Tibial nerve (tissue), 4 donors: ENCODE measurements around the gene CLIC1. TPM values are rescaled to one million over a fixed set of nuclear protein-coding genes. Genes with fewer than 3 reads are reported as not detected.

Experiments
- DNase-seq, 2 donors: peaks; one replicate each; pipeline ENCODE4 v3.0.0-alpha.2; 2019; ENCODE audit warnings: low spot score in 2 of 2
- H3K27ac ChIP-seq, 4 donors: fragments of 200-600 bp; sonication (generic) in 3 of 4; one replicate each; pipeline ENCODE4 v1.5.1; 2017 to 2019; ENCODE audit warnings: mild to moderate bottlenecking in 1 of 4
- H3K27me3 ChIP-seq, 2 donors: fragments of 200-600 bp; sonication (generic) in 1 of 2; one replicate each; pipeline versions ENCODE4 v1.5.1 to v1.6.0; 2017 to 2019
- H3K36me3 ChIP-seq, 3 donors: fragments of 200-600 bp; sonication (generic); one replicate each; pipeline ENCODE4 v1.5.1; 2018 to 2019
- H3K4me1 ChIP-seq, 4 donors: fragments of 200-600 bp; sonication (generic) in 3 of 4; one replicate each; pipeline ENCODE4 v1.5.1; 2017 to 2019
- H3K4me3 ChIP-seq, 4 donors: fragments of 200-600 bp; sonication (generic) in 3 of 4; one replicate each; pipeline ENCODE4 v1.5.1; 2017 to 2019; ENCODE audit warnings: mild to moderate bottlenecking in 1 of 4, moderate library complexity in 1 of 4
- H3K9me3 ChIP-seq, 4 donors: fragments of 200-600 bp; sonication (generic) in 3 of 4; one replicate each; pipeline ENCODE4 v1.5.1; 2017 to 2019
- EP300 ChIP-seq, 2 donors: sonication (generic); formaldehyde crosslinking; IDR thresholded peaks; one replicate each; pipeline ENCODE4 v1.6.1; 2017; ENCODE audit warnings: antibody characterized with exemption in 2 of 2, mild to moderate bottlenecking in 1 of 2
- POLR2A ChIP-seq, 2 donors: fragments of 450-650 bp; IDR thresholded peaks; one replicate each; pipeline ENCODE4 v1.6.1; 2017; ENCODE audit warnings: antibody characterized with exemption in 2 of 2, mild to moderate bottlenecking in 2 of 2, moderate library complexity in 2 of 2
- WGBS, 2 donors: methylation state at CpG; one replicate each; pipeline ENCODE4 v1.1.5; 2018; 5-methylcytosine and 5-hydroxymethylcytosine counted together
- total RNA-seq, 4 donors: library from RNA; depleted of rRNA; stranded (reverse); fragments of >200 nt; gene quantifications; one replicate each; pipeline ENCODE4 v1.1.0, GENCODE V29; 2016
- TF ChIP-seq, protein P1 (sequence below), 5 experiments: fragments of 200-600 bp in 3 of 5; fragments of 450-650 bp in 2 of 5; sonication (generic) in 3 of 5; IDR thresholded peaks; one replicate each; pipeline ENCODE4 v1.5.1; 2016 to 2019; ENCODE audit warnings: antibody characterized with exemption in 5 of 5, mild to moderate bottlenecking in 3 of 5, moderate library complexity in 2 of 5

Gene CLIC1
- total RNA-seq, 4 donors from 2014 or later: 216 to 341 (median 246) TPM

DNA sequence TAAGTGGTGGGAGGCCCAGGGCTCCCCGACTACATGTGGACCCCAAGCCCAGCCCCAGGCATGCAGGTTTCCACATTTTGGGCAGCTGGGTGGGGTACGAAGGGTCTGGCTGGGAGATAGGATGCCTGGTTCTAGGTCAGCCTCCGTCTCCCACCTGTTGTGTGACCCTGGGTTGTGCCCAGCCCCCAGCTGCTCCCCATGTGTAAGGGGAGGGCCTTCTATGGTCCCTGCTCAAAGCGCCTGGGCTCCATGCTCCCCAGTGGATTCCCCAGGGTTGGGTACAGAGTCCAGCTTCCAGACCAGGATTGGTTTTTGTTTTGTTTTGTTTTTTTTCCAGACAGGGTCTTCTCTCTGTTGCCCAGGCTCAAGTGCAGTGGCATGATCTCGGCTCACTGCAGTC lies 41.9 kb upstream of the CLIC1 start:
- TF ChIP-seq, protein P1, sequence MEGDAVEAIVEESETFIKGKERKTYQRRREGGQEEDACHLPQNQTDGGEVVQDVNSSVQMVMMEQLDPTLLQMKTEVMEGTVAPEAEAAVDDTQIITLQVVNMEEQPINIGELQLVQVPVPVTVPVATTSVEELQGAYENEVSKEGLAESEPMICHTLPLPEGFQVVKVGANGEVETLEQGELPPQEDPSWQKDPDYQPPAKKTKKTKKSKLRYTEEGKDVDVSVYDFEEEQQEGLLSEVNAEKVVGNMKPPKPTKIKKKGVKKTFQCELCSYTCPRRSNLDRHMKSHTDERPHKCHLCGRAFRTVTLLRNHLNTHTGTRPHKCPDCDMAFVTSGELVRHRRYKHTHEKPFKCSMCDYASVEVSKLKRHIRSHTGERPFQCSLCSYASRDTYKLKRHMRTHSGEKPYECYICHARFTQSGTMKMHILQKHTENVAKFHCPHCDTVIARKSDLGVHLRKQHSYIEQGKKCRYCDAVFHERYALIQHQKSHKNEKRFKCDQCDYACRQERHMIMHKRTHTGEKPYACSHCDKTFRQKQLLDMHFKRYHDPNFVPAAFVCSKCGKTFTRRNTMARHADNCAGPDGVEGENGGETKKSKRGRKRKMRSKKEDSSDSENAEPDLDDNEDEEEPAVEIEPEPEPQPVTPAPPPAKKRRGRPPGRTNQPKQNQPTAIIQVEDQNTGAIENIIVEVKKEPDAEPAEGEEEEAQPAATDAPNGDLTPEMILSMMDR (IDR thresholded peaks at IDR 0.05): no peak
- TF ChIP-seq POLR2A (IDR thresholded peaks at IDR 0.05) (no peak), EP300 (IDR thresholded peaks at IDR 0.05) (no peak)
- no peaks in the 10 kb centered on the region for H3K27me3 ChIP-seq
- no peak overlapping the region for H3K27ac ChIP-seq
- H3K36me3 ChIP-seq: peaks cover 0 to 56% (median 21%) of the 10 kb centered on the region in 3 donors
- H3K4me1 ChIP-seq: peaks cover 0 to 10% (median 9%) of the 10 kb centered on the region in 4 donors
- no peaks in the 10 kb centered on the region for H3K9me3 ChIP-seq
- no peak overlapping the region for H3K4me3 ChIP-seq
- no peak for DNase-seq
- 89% methylated on average over 5 of the region's 5 CpGs for WGBS, 2 donors

DNA sequence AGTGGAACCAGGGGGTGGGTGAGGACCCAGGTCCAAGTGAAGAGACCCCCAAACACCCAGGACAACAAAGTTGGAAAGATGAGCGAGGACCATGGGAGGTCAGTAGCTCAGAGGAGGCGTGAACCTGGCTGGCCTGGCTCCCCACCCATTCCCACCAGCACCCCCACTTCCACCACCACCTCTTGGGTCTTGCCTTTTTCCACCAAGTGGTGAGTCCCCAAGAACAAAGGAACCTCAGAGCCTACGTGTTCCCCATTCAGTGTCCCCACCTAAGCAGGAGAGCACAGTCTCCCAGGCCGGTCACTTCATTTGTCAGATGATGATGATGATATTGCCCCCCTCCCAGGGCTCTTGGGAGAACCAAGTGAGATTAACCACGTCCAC lies 41.3 kb upstream of the CLIC1 start:
- peak overlapping the region in 2 of 4 donors; percentile 5 to 32 for H3K27ac ChIP-seq
- peaks cover 0 to 10% (median 9%) of the 10 kb centered on the region in 4 donors for H3K4me1 ChIP-seq
- H3K4me3 ChIP-seq: no peak overlapping the region
- no peaks in the 10 kb centered on the region for H3K9me3 ChIP-seq
- peaks cover 0 to 50% (median 20%) of the 10 kb centered on the region in 3 donors for H3K36me3 ChIP-seq
- DNase-seq: no peak
- no peaks in the 10 kb centered on the region for H3K27me3 ChIP-seq
- TF ChIP-seq POLR2A (IDR thresholded peaks at IDR 0.05) (no peak), EP300 (IDR thresholded peaks at IDR 0.05) (no peak)
- TF ChIP-seq, protein P1 (IDR thresholded peaks at IDR 0.05): no peak
- 78 to 82% methylated on average over 5 of the region's 5 CpGs for WGBS, 2 donors

DNA sequence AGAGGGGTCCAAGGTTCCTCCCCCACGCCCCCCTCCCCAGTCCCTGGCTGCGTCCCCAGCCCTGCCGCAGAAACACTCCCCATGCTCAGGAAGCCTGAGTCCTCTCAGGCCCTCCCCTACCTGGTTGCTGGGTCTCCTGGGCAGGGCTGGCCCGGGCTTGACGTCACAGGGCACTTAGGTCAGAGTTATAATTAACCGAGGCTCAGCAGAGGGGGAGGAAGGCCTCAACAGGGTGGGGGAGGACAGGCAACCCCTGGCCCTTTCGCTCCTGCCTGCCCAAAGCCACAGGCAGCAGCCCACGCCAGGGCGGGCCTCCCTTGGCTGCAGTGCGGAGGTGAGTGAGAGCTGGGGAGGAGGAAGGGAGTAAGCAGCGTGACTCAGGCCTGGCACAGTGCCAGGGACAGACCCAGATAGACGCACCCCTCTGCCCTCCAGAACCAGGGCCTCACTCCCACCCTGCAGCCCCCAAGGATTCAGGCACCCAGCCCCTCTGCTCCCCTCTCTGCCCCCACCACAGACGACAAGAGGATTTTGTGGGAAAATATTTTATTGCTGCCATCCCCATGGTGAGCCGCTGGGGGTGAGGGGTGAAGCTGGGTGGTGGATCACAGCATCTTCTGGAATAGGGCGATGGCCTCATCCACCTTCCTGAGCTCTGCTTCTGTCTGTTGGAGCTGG lies 40.8 kb upstream of the CLIC1 start, which contains the start of gene VWA7:
TSS of gene VWA7 (minus strand) at position 340 of the 678 bp plus-strand sequence. CDS start 549 bp downstream, outside the sequence.
- WGBS, 2 donors: 13 to 16% methylated on average over 14 to 15 of the region's 15 CpGs

DNA sequence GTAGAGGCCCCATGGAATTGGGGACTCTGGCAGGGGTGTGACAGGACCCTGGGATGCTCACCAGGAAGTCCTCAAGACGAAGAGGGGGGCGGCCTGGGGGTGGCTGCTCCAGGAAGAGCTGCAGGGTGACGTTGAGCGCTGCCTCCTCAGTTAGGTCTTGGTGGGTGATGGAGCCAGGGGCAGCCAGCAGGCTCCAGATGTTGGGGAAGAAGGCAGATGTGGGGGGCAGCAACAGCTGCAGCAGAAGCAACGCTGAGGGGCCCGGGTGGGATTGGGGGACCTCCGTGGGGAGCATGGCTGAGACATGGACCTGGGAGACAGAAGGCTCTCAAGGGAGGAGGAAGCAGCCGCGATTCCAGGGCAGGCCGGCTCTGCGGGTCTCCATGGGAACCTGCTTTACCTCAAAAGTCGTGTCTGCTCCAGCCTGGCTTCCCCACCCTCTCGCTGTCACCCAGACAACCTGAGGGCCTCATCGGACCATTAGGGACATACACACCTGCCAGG lies 40.2 kb upstream of the CLIC1 start:
- no peak for DNase-seq
- peaks cover 0 to 10% (median 9%) of the 10 kb centered on the region in 4 donors for H3K4me1 ChIP-seq
- H3K4me3 ChIP-seq: no peak overlapping the region
- H3K27me3 ChIP-seq: no peaks in the 10 kb centered on the region
- peak overlapping the region in 2 of 4 donors; percentile 5 to 32 for H3K27ac ChIP-seq
- H3K9me3 ChIP-seq: no peaks in the 10 kb centered on the region
- H3K36me3 ChIP-seq: peaks cover 0 to 39% (median 19%) of the 10 kb centered on the region in 3 donors
- TF ChIP-seq EP300 (IDR thresholded peaks at IDR 0.05) (no peak), POLR2A (IDR thresholded peaks at IDR 0.05) (no peak)
- TF ChIP-seq, protein P1 (IDR thresholded peaks at IDR 0.05): no peak
- WGBS, 2 donors: 46 to 52% methylated on average over 10 to 14 of the region's 14 CpGs

More for the DNA sequence above, 40.8 kb upstream of the CLIC1 start, which contains the start of gene VWA7:
- peaks cover 0 to 10% (median 9%) of the 10 kb centered on the region in 4 donors for H3K4me1 ChIP-seq
- peaks cover 0 to 45% (median 20%) of the 10 kb centered on the region in 3 donors for H3K36me3 ChIP-seq
- no peak for DNase-seq
- no peaks in the 10 kb centered on the region for H3K27me3 ChIP-seq
- TF ChIP-seq EP300 (IDR thresholded peaks at IDR 0.05) (no peak), POLR2A (IDR thresholded peaks at IDR 0.05) (no peak)
- TF ChIP-seq, protein P1 (IDR thresholded peaks at IDR 0.05): no peak
- no peaks in the 10 kb centered on the region for H3K9me3 ChIP-seq
- H3K27ac ChIP-seq: peak within 1 kb of the TSS in 2 of 4 donors; percentile 5 to 32
- H3K4me3 ChIP-seq: no peak within 1 kb of the TSS
